A549 (cell line): ENCODE data around the gene PRUNE2.

ENCODE experiments used
- JUNB ChIP-seq: fragments of >200 bp; sonication (Bioruptor Twin); formaldehyde crosslinking; IDR thresholded peaks from 2 replicates; pipeline ENCODE4 v1.6.1; 2016
- MAFK ChIP-seq: fragments of 450-650 bp; IDR thresholded peaks from 2 replicates; pipeline ENCODE4 v1.6.1; 2014; ENCODE audit not compliant: partially characterized antibody
- PBX3 ChIP-seq: IDR thresholded peaks from 2 replicates; pipeline ENCODE4 v1.6.1; 2012
- POLR2A ChIP-seq: IDR thresholded peaks from 2 replicates; pipeline ENCODE4 v1.6.1; 2012; ENCODE audit warnings: mild to moderate bottlenecking, low read length
- SREBF2 ChIP-seq: fragments of 450-650 bp; IDR thresholded peaks from 2 replicates; pipeline ENCODE4 v1.6.1; 2014; ENCODE audit warnings: mild to moderate bottlenecking, moderate library complexity
- TF ChIP-seq, protein P1 (sequence below): fragments of >200 bp; sonication (Bioruptor Twin); formaldehyde crosslinking; IDR thresholded peaks from 3 replicates; pipeline ENCODE4 v1.5.1; 2016
- TF ChIP-seq, protein P2 (sequence below): fragments of 200-600 bp; sonication (generic); IDR thresholded peaks from 2 replicates; pipeline ENCODE4 v1.6.1; 2016; ENCODE audit warnings: antibody characterized with exemption, mild to moderate bottlenecking, moderate library complexity

GRCh38 chr9:76932757-76933156, 26.8 kb upstream of the PRUNE2 start:
- TF ChIP-seq PBX3: no peak
- no peak for TF ChIP-seq SREBF2
- TF ChIP-seq, protein P1, sequence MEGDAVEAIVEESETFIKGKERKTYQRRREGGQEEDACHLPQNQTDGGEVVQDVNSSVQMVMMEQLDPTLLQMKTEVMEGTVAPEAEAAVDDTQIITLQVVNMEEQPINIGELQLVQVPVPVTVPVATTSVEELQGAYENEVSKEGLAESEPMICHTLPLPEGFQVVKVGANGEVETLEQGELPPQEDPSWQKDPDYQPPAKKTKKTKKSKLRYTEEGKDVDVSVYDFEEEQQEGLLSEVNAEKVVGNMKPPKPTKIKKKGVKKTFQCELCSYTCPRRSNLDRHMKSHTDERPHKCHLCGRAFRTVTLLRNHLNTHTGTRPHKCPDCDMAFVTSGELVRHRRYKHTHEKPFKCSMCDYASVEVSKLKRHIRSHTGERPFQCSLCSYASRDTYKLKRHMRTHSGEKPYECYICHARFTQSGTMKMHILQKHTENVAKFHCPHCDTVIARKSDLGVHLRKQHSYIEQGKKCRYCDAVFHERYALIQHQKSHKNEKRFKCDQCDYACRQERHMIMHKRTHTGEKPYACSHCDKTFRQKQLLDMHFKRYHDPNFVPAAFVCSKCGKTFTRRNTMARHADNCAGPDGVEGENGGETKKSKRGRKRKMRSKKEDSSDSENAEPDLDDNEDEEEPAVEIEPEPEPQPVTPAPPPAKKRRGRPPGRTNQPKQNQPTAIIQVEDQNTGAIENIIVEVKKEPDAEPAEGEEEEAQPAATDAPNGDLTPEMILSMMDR: no peak
- no peak for TF ChIP-seq JUNB
- TF ChIP-seq MAFK: no peak
- TF ChIP-seq, protein P2, sequence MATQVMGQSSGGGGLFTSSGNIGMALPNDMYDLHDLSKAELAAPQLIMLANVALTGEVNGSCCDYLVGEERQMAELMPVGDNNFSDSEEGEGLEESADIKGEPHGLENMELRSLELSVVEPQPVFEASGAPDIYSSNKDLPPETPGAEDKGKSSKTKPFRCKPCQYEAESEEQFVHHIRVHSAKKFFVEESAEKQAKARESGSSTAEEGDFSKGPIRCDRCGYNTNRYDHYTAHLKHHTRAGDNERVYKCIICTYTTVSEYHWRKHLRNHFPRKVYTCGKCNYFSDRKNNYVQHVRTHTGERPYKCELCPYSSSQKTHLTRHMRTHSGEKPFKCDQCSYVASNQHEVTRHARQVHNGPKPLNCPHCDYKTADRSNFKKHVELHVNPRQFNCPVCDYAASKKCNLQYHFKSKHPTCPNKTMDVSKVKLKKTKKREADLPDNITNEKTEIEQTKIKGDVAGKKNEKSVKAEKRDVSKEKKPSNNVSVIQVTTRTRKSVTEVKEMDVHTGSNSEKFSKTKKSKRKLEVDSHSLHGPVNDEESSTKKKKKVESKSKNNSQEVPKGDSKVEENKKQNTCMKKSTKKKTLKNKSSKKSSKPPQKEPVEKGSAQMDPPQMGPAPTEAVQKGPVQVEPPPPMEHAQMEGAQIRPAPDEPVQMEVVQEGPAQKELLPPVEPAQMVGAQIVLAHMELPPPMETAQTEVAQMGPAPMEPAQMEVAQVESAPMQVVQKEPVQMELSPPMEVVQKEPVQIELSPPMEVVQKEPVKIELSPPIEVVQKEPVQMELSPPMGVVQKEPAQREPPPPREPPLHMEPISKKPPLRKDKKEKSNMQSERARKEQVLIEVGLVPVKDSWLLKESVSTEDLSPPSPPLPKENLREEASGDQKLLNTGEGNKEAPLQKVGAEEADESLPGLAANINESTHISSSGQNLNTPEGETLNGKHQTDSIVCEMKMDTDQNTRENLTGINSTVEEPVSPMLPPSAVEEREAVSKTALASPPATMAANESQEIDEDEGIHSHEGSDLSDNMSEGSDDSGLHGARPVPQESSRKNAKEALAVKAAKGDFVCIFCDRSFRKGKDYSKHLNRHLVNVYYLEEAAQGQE: no peak
- no peak for TF ChIP-seq POLR2A
